Transverse colon (tissue), 4 donors: ENCODE results near the gene KLHL41. TPM values are rescaled to one million over a fixed set of nuclear protein-coding genes. Genes with fewer than 3 reads are reported as not detected.

Experiments used
- DNase-seq: peaks from one replicate; pipeline ENCODE4 v3.0.0-alpha.2; 2019
- H3K27ac ChIP-seq, 4 donors: fragments of 200-600 bp; sonication (generic); 2 replicates each; pipeline ENCODE4 v1.5.1; 2016 to 2018; ENCODE audit warnings: inconsistent platforms in 4 of 4
- H3K27me3 ChIP-seq: fragments of 200-600 bp; sonication (generic); 2 replicates; pipeline ENCODE4 v1.5.1; 2017; ENCODE audit warnings: inconsistent platforms
- H3K36me3 ChIP-seq, 4 donors: fragments of 200-600 bp; sonication (generic); 2 replicates each; pipeline ENCODE4 v1.5.1; 2017 to 2019; ENCODE audit warnings: inconsistent platforms in 4 of 4
- H3K4me1 ChIP-seq, 4 donors: fragments of 200-600 bp; sonication (generic); 2 replicates each; pipeline ENCODE4 v1.5.1; 2017 to 2020; ENCODE audit warnings: inconsistent platforms in 4 of 4
- H3K4me3 ChIP-seq, 4 donors: fragments of 200-600 bp; sonication (generic); 1 replicate in 1 of 4; 2 replicates in 3 of 4; pipeline versions ENCODE4 v1.5.1 to v1.6.1; 2017 to 2019; ENCODE audit warnings: inconsistent platforms in 4 of 4
- H3K9me3 ChIP-seq, 2 donors: fragments of 200-600 bp; sonication (generic); 2 replicates each; pipeline ENCODE4 v1.5.1; 2017 to 2019; ENCODE audit warnings: inconsistent platforms in 2 of 2
- CTCF ChIP-seq, 5 experiments: fragments of 200-600 bp in 3 of 5; fragments of 450-650 bp in 2 of 5; sonication (generic) in 3 of 5; IDR thresholded peaks; 1 replicate in 2 of 5; 2 replicates in 3 of 5; pipeline ENCODE4 v1.5.1; 2016 to 2017; ENCODE audit warnings: antibody characterized with exemption in 5 of 5, inconsistent platforms in 3 of 5, mild to moderate bottlenecking in 2 of 5, moderate library complexity in 1 of 5
- EP300 ChIP-seq: sonication (generic); formaldehyde crosslinking; IDR thresholded peaks from one replicate; pipeline ENCODE4 v1.6.1; 2017; ENCODE audit warnings: antibody characterized with exemption, low read depth
- POLR2A ChIP-seq: fragments of 450-650 bp; IDR thresholded peaks from one replicate; pipeline ENCODE4 v1.6.1; 2016; ENCODE audit warnings: antibody characterized with exemption, mild to moderate bottlenecking, moderate library complexity
- POLR2AphosphoS5 ChIP-seq, 3 donors: sonication (generic); formaldehyde crosslinking; IDR thresholded peaks; one replicate each; pipeline ENCODE4 v1.6.1; 2016; ENCODE audit warnings: antibody characterized with exemption in 3 of 3
- WGBS, 2 donors: methylation state at CpG; one replicate each; pipeline ENCODE4 v1.1.5; 2018; ENCODE audit warnings: low coverage in 1 of 2; 5-methylcytosine and 5-hydroxymethylcytosine counted together
- in situ Hi-C, 4 donors: fragments of 200-750 bp; cut with MboI; loops; one replicate each; pipeline versions ENCODE4 v1.15.0 to v1.15.1; 2017; ENCODE audit warnings: low sequenced_read_pairs in 3 of 4, low pct_ligation_motif_present in 1 of 4, low pct_unique_long_range_greater_than_20kb in 1 of 4
- intact Hi-C: fragments of 100-400 bp; cut with DNase I; formaldehyde crosslinking; loops from one replicate; pipeline ENCODE4 v1.15.1; 2023; ENCODE audit warnings: low total_unique reads
- total RNA-seq, 4 donors: library from RNA; depleted of rRNA; stranded (reverse); fragments of >200 nt; gene quantifications; one replicate each; pipeline ENCODE4 v1.1.0, GENCODE V29; 2016

Gene KLHL41
- total RNA-seq, 4 donors from 2014 or later = 1.1 to 3.4 TPM; not detected in 2

- Histone ChIP-seq H3K9me3 (no peaks in the 10 kb centered on the region), H3K4me3 (no peak overlapping the region), H3K27me3 (no peaks in the 10 kb centered on the region), H3K4me1 (peaks cover 0 to 9% (median 4%) of the 10 kb centered on the region in 4 donors), H3K27ac (no peak overlapping the region), H3K36me3 (no peaks in the 10 kb centered on the region)
- TF ChIP-seq CTCF (IDR thresholded peaks at IDR 0.05) (no peak), POLR2AphosphoS5 (IDR thresholded peaks at IDR 0.05) (no peak), EP300 (no peak), POLR2A (no peak)
- no peak for DNase-seq
- intact Hi-C loops (no loop called here), in situ Hi-C loops (no loop called here)
Measured at GRCh38 chr2:169507698-169508097, 1.8 kb upstream of the KLHL41 start.

GRCh38 chr2:169509955-169510354, 453 bp downstream of the KLHL41 start:
- TF ChIP-seq CTCF (IDR thresholded peaks at IDR 0.05) = no peak
- no peak for TF ChIP-seq EP300
- no peak for TF ChIP-seq POLR2A
- no peak for TF ChIP-seq POLR2AphosphoS5 (IDR thresholded peaks at IDR 0.05)
- Histone ChIP-seq H3K4me1 (peaks cover 0 to 9% (median 4%) of the 10 kb centered on the region in 4 donors), H3K27me3 (no peaks in the 10 kb centered on the region), H3K27ac (no peak overlapping the region), H3K36me3 (no peaks in the 10 kb centered on the region), H3K9me3 (no peaks in the 10 kb centered on the region), H3K4me3 (no peak overlapping the region)
- in situ Hi-C loops = no loop called here
- intact Hi-C loops = no loop called here
- WGBS, 2 donors = 95 to 100% methylated on average over 8 of the region's 8 CpGs
- no peak for DNase-seq

- intact Hi-C loops (no loop called here), in situ Hi-C loops (no loop called here)
- no peaks in the 10 kb centered on the region for H3K9me3 ChIP-seq
- no peak overlapping the region for H3K4me3 ChIP-seq
- TF ChIP-seq CTCF (IDR thresholded peaks at IDR 0.05) (no peak), EP300 (no peak), POLR2A (no peak), POLR2AphosphoS5 (IDR thresholded peaks at IDR 0.05) (no peak)
- H3K36me3 ChIP-seq = no peaks in the 10 kb centered on the region
- 80 to 97% methylated on average over 1 to 4 of the region's 4 CpGs for WGBS, 2 donors
- H3K27ac ChIP-seq = no peak overlapping the region
- no peaks in the 10 kb centered on the region for H3K27me3 ChIP-seq
- DNase-seq = no peak
- peaks cover 0 to 9% (median 4%) of the 10 kb centered on the region in 4 donors for H3K4me1 ChIP-seq
Measured at GRCh38 chr2:169510496-169510895, 994 bp downstream of the KLHL41 start.

GRCh38 chr2:169511818-169512217, 2.3 kb downstream of the KLHL41 start:
- intact Hi-C loops = no loop called here
- H3K27ac ChIP-seq = no peak overlapping the region
- H3K36me3 ChIP-seq = no peaks in the 10 kb centered on the region
- no peak for DNase-seq
- TF ChIP-seq POLR2AphosphoS5 (IDR thresholded peaks at IDR 0.05) (no peak), EP300 (no peak), CTCF (IDR thresholded peaks at IDR 0.05) (no peak), POLR2A (no peak)
- no peaks in the 10 kb centered on the region for H3K9me3 ChIP-seq
- H3K27me3 ChIP-seq = no peaks in the 10 kb centered on the region
- WGBS, 2 donors = 61 to 71% methylated on average over 1 of the region's 1 CpG
- H3K4me1 ChIP-seq = peaks cover 0 to 9% (median 4%) of the 10 kb centered on the region in 4 donors
- in situ Hi-C loops = no loop called here
- no peak overlapping the region for H3K4me3 ChIP-seq
